ENCODE measurements around the gene PITPNC1. TPM values are rescaled to one million over a fixed set of nuclear protein-coding genes. Genes with fewer than 3 reads are reported as not detected.

Gene PITPNC1
- total and polyA plus RNA-seq, 5 donors from 2014 or later = 27.3 to 47.9 (median 39.5) TPM

DNA sequence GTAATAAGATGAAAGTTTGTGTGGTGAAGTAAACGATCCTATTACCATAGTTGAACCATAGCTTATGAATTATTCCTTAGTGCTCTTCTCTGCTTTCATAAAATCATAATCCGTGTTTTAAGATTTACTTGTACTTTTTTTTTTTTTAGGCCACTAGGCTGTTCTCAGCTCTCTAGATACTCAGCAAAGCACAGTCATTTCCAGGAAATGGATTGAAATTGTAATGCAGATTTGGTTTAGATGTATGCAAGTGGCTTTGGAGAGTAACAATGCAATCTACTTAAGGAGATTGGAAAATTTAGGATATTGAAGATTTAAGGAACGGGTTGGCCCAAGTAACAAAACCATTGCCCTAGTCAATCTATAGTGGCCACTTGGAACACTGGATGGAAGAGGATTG lies 125.1 kb downstream of the PITPNC1 start:
- Mint-ChIP-seq H3K4me3 (peak overlapping the region in 1 of 4 donors; percentile 6), H3K4me1 (peaks cover 18 to 52% (median 29%) of the 10 kb centered on the region in 4 donors), H3K27me3 (no peaks in the 10 kb centered on the region), H3K27ac (no peak overlapping the region), H3K9me3 (peaks cover 0 to 5% (median 2%) of the 10 kb centered on the region in 7 donors), H3K36me3 (peaks cover 4% of the 10 kb centered on the region)
- ATAC-seq (ENCODE audit: low read depth in 2 of 2) (no peak), DNase-seq (peak in 1 of 3 donors; percentile 37)
- H3K4me3 ChIP-seq (ENCODE audit: low read depth, low read length) = no peak overlapping the region
- no peak overlapping the region for H3K27ac ChIP-seq (ENCODE audit: insufficient read depth, low read length, poor library complexity, severe bottlenecking)
- peaks cover 0 to under 1% of the 10 kb centered on the region in 2 experiments for H3K9me3 ChIP-seq (ENCODE audit: control insufficient read depth in 2 of 2, low read length in 2 of 2)
- H3K36me3 ChIP-seq (ENCODE audit: control insufficient read depth, insufficient read depth, low read length) = no peaks in the 10 kb centered on the region
- H3K4me1 ChIP-seq (ENCODE audit: control insufficient read depth, insufficient read depth, low read length, poor library complexity, severe bottlenecking) = no peaks in the 10 kb centered on the region
- H3K27me3 ChIP-seq (ENCODE audit: control insufficient read depth, insufficient read depth, low read length) = no peaks in the 10 kb centered on the region

DNA sequence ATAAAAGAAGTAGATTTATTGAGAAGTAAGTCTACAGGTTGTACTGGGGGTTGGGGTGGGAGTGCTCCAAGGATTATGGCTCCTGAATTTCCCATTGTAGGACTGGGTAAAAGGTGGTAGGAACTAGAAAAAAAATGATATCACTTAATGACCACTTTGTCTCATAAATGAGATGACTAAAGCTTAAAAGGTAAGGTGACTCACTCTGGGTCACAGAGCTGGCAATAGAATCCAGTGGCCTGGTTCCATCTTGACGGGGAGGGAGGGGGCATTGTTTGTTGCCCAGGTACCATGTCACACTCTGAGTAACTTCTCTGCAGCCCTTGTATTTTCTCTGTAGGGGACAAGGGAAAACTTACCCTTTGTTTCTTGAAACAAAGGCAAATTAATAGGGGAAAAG lies 126.1 kb downstream of the PITPNC1 start:
- Histone ChIP-seq H3K27me3 (ENCODE audit: control insufficient read depth, insufficient read depth, low read length) (no peaks in the 10 kb centered on the region), H3K9me3 (ENCODE audit: control insufficient read depth in 2 of 2, low read length in 2 of 2) (peaks cover 2 to 8% of the 10 kb centered on the region in 2 experiments), H3K4me3 (ENCODE audit: low read depth, low read length) (no peak overlapping the region), H3K4me1 (ENCODE audit: control insufficient read depth, insufficient read depth, low read length, poor library complexity, severe bottlenecking) (no peaks in the 10 kb centered on the region), H3K27ac (ENCODE audit: insufficient read depth, low read length, poor library complexity, severe bottlenecking) (no peak overlapping the region), H3K36me3 (ENCODE audit: control insufficient read depth, insufficient read depth, low read length) (no peaks in the 10 kb centered on the region)
- Mint-ChIP-seq H3K9me3 (peaks cover 0 to 9% (median 3%) of the 10 kb centered on the region in 7 donors), H3K36me3 (peaks cover 8% of the 10 kb centered on the region), H3K4me3 (no peak overlapping the region), H3K4me1 (peaks cover 23 to 55% (median 29%) of the 10 kb centered on the region in 4 donors), H3K27ac (peak overlapping the region in 2 of 3 donors; percentile 7 to 75), H3K27me3 (no peaks in the 10 kb centered on the region)
- DNase-seq (no peak), ATAC-seq (ENCODE audit: low read depth in 2 of 2) (no peak)

DNA sequence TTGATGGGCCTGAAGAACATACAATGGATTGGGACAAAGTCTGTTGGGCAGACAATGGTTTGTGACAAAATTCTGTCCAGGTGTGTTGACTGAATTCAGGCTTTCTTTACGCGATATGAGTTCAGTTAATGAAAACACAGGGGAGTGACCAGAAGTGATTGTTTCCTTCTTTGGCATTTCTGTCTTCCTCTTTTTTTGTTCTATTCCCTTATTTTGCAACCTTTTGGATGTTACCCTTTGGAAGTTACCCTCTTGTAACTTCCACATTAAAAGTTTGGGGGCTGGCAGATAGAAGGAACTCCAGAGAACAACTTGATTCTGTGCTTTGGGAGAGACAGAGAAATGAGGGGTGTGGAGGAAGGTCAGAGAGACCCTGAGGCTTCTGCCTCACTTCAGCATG lies 126.7 kb downstream of the PITPNC1 start:
- peaks cover 2 to 8% of the 10 kb centered on the region in 2 experiments for H3K9me3 ChIP-seq (ENCODE audit: control insufficient read depth in 2 of 2, low read length in 2 of 2)
- H3K36me3 ChIP-seq (ENCODE audit: control insufficient read depth, insufficient read depth, low read length) = no peaks in the 10 kb centered on the region
- DNase-seq = no peak
- Mint-ChIP-seq H3K9me3 (peaks cover 0 to 9% (median 3%) of the 10 kb centered on the region in 7 donors), H3K4me3 (no peak overlapping the region), H3K36me3 (peaks cover 8% of the 10 kb centered on the region), H3K4me1 (peaks cover 23 to 53% (median 29%) of the 10 kb centered on the region in 4 donors), H3K27me3 (no peaks in the 10 kb centered on the region), H3K27ac (peak overlapping the region in 1 of 3 donors; percentile 7)
- H3K27me3 ChIP-seq (ENCODE audit: control insufficient read depth, insufficient read depth, low read length) = no peaks in the 10 kb centered on the region
- no peak for ATAC-seq (ENCODE audit: low read depth in 2 of 2)
- H3K4me1 ChIP-seq (ENCODE audit: control insufficient read depth, insufficient read depth, low read length, poor library complexity, severe bottlenecking) = no peaks in the 10 kb centered on the region
- no peak overlapping the region for H3K4me3 ChIP-seq (ENCODE audit: low read depth, low read length)
- H3K27ac ChIP-seq (ENCODE audit: insufficient read depth, low read length, poor library complexity, severe bottlenecking) = no peak overlapping the region

DNA sequence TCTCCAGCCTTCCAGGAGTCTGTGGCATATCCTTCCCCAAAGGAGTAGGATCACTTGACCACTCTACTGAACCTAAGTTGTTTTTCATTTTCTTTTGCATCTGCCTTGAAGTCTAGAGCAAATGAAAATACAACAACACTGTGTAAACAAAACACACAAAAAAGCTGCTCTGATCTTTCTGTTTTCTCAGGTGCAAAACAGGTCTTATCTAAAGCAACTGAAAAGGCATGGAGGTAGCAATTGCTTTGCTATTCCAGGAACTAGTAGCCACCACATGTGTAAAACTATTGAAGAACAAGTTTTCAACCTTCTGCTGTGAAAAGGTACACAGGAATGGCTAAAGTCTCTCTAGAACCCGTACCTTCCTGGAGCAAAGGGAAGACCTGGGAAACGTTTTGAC lies 127.1 kb downstream of the PITPNC1 start:
- Mint-ChIP-seq H3K4me3 (no peak overlapping the region), H3K27ac (no peak overlapping the region), H3K36me3 (peaks cover 8% of the 10 kb centered on the region), H3K27me3 (no peaks in the 10 kb centered on the region), H3K4me1 (peaks cover 23 to 52% (median 29%) of the 10 kb centered on the region in 4 donors), H3K9me3 (peaks cover 0 to 9% (median 3%) of the 10 kb centered on the region in 7 donors)
- no peak for DNase-seq
- no peaks in the 10 kb centered on the region for H3K4me1 ChIP-seq (ENCODE audit: control insufficient read depth, insufficient read depth, low read length, poor library complexity, severe bottlenecking)
- peaks cover 2 to 8% of the 10 kb centered on the region in 2 experiments for H3K9me3 ChIP-seq (ENCODE audit: control insufficient read depth in 2 of 2, low read length in 2 of 2)
- H3K27ac ChIP-seq (ENCODE audit: insufficient read depth, low read length, poor library complexity, severe bottlenecking) = no peak overlapping the region
- no peak for ATAC-seq (ENCODE audit: low read depth in 2 of 2)
- no peaks in the 10 kb centered on the region for H3K36me3 ChIP-seq (ENCODE audit: control insufficient read depth, insufficient read depth, low read length)
- no peak overlapping the region for H3K4me3 ChIP-seq (ENCODE audit: low read depth, low read length)
- H3K27me3 ChIP-seq (ENCODE audit: control insufficient read depth, insufficient read depth, low read length) = no peaks in the 10 kb centered on the region

DNA sequence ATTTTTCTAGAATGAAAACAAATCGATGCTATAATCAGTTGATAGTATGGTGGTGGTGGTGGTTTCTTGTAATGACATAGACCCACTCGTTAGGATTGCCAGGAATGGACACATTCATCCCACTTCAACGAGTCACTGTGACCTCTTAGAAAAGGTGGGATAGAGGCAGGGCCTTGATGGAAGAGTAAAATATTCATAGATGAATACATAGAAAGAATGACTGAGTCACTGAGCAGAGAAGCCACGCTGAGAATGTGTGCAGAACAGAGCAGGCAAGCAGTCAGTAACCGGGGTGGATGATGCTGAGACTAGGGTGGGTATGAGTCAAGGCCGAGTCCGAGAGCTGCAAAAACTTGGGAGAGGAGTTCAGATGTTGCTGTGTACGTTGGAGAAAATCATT lies 129.9 kb downstream of the PITPNC1 start:
- Histone ChIP-seq H3K4me3 (ENCODE audit: low read depth, low read length) (no peak overlapping the region), H3K36me3 (ENCODE audit: control insufficient read depth, insufficient read depth, low read length) (no peaks in the 10 kb centered on the region), H3K4me1 (ENCODE audit: control insufficient read depth, insufficient read depth, low read length, poor library complexity, severe bottlenecking) (no peaks in the 10 kb centered on the region), H3K9me3 (ENCODE audit: control insufficient read depth in 2 of 2, low read length in 2 of 2) (peaks cover 2 to 8% of the 10 kb centered on the region in 2 experiments), H3K27me3 (ENCODE audit: control insufficient read depth, insufficient read depth, low read length) (no peaks in the 10 kb centered on the region), H3K27ac (ENCODE audit: insufficient read depth, low read length, poor library complexity, severe bottlenecking) (no peak overlapping the region)
- Mint-ChIP-seq H3K4me1 (peaks cover 24 to 49% (median 31%) of the 10 kb centered on the region in 4 donors), H3K4me3 (no peak overlapping the region), H3K27ac (peak overlapping the region in 1 of 3 donors; percentile 22), H3K36me3 (peaks cover 8% of the 10 kb centered on the region), H3K9me3 (peaks cover 0 to 9% (median 3%) of the 10 kb centered on the region in 7 donors), H3K27me3 (peaks cover 4% of the 10 kb centered on the region)
- DNase-seq (no peak), ATAC-seq (ENCODE audit: low read depth in 2 of 2) (no peak)

DNA sequence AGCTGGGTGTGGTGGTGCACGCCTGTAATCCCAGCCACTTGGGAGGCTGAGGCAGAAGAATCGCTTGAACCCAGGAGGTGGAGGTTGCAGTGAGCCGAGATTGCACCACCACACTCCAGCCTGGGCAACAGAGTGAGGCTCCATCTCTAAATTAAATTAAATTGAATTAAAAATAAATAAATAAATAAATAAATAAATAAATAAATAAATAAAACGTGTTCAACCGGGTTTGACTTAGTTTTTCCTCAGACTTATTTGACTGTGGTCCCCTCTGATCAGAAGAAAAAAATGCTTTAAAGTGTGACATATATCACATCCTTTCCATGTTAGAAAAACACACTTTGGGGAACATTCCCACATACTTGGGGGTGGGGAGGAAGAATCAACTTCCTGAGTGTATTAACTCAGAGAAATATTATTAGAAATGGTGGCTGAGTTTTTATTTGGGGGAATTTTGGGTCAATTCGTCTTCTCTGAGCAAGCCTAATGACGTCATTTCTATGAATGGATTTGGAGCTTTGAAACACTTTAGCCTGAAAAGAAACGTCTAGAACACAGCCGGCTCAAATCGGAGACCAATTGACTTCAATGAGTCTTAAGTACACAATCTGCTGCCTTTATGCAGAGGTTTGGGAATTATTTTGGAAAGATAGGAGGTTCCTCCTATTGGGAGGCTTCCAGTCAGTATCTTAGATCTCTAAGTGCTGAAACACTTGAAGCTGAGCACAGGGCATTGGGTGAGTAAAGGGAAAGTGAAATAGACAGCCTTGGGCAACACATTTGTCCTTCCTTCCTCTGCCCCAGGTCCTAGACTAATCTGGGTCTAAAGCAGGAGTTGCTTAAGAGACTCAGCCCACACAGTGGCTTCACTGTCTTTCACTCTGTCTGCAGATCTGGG lies 132.6 kb downstream of the PITPNC1 start:
- DNase-seq (no peak), ATAC-seq (ENCODE audit: low read depth in 2 of 2) (no peak)
- Mint-ChIP-seq H3K4me1 (peaks cover 11 to 32% (median 19%) of the 10 kb centered on the region in 4 donors), H3K9me3 (peaks cover 0 to 9% (median 1%) of the 10 kb centered on the region in 7 donors), H3K27ac (no peak overlapping the region), H3K4me3 (no peak overlapping the region), H3K36me3 (peaks cover 8% of the 10 kb centered on the region), H3K27me3 (peaks cover 4% of the 10 kb centered on the region)
- no peaks in the 10 kb centered on the region for H3K36me3 ChIP-seq (ENCODE audit: control insufficient read depth, insufficient read depth, low read length)
- H3K4me1 ChIP-seq (ENCODE audit: control insufficient read depth, insufficient read depth, low read length, poor library complexity, severe bottlenecking) = no peaks in the 10 kb centered on the region
- H3K27me3 ChIP-seq (ENCODE audit: control insufficient read depth, insufficient read depth, low read length) = no peaks in the 10 kb centered on the region
- peaks cover 2 to 8% of the 10 kb centered on the region in 2 experiments for H3K9me3 ChIP-seq (ENCODE audit: control insufficient read depth in 2 of 2, low read length in 2 of 2)
- H3K27ac ChIP-seq (ENCODE audit: insufficient read depth, low read length, poor library complexity, severe bottlenecking) = no peak overlapping the region
- H3K4me3 ChIP-seq (ENCODE audit: low read depth, low read length) = no peak overlapping the region

DNA sequence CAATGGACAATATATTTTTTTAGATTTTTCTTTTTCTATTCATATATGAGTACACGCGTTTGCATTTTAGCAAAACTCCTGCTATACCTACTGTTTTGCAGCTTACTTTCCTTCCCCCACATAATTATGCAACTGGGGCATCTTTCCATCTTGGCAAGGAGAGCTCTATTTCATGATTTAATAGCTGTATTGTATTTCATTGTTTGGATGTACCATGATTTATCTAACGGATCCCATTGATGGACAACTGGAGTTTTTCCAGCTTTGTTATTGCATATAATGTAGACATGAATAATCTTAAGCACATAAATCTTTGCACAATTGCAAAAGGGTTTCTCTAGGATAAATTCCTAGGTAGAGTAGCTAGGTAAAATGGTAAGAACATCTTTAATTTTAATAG lies 133.9 kb downstream of the PITPNC1 start:
- Mint-ChIP-seq H3K27ac (peak overlapping the region in 1 of 3 donors; percentile 38), H3K4me3 (no peak overlapping the region), H3K9me3 (peaks cover 0 to 9% (median 1%) of the 10 kb centered on the region in 7 donors), H3K27me3 (peaks cover 4% of the 10 kb centered on the region), H3K36me3 (peaks cover 10% of the 10 kb centered on the region), H3K4me1 (peaks cover 6 to 30% (median 20%) of the 10 kb centered on the region in 4 donors)
- Histone ChIP-seq H3K36me3 (ENCODE audit: control insufficient read depth, insufficient read depth, low read length) (no peaks in the 10 kb centered on the region), H3K27ac (ENCODE audit: insufficient read depth, low read length, poor library complexity, severe bottlenecking) (no peak overlapping the region), H3K27me3 (ENCODE audit: control insufficient read depth, insufficient read depth, low read length) (no peaks in the 10 kb centered on the region), H3K4me3 (ENCODE audit: low read depth, low read length) (no peak overlapping the region), H3K9me3 (ENCODE audit: control insufficient read depth in 2 of 2, low read length in 2 of 2) (peaks cover 2 to 8% of the 10 kb centered on the region in 2 experiments), H3K4me1 (ENCODE audit: control insufficient read depth, insufficient read depth, low read length, poor library complexity, severe bottlenecking) (no peaks in the 10 kb centered on the region)
- DNase-seq (no peak), ATAC-seq (ENCODE audit: low read depth in 2 of 2) (no peak)

Measured in CD4-positive, CD25-positive, alpha-beta regulatory T cell (primary cell).